NCI-H1930 (cell line): ENCODE data around the gene STK33.
"Not testable (repeated sequence)": the region's sequence is repeated elsewhere in the genome, so short reads cannot be mapped to it uniquely, and the experiment has no call there.

Source experiments
- DNase-seq, 2 experiments: peaks; one replicate each; lab custom pipeline; 2025; lab: John Stamatoyannopoulos, UW

The STK33 gene

DNA sequence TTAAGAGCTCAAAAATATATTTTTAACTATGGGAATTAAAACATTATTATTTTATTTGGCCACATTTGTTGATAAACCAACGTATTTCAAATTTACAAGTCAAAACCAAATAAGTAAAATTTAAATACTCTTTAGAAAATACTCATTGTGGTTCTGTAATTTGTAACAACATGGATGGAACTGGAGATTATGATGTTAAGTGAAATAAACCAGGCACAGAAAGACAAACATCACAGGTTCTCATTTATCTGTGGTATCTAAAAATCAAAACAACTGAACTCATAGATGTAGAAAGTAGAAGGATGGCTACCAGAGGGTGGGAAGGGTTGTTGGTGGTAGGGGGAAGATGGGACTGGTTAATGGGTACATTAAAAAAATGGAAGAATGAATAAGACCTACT, 50.8 kb downstream of the STK33 start:
- DNase-seq, result no peak

DNA sequence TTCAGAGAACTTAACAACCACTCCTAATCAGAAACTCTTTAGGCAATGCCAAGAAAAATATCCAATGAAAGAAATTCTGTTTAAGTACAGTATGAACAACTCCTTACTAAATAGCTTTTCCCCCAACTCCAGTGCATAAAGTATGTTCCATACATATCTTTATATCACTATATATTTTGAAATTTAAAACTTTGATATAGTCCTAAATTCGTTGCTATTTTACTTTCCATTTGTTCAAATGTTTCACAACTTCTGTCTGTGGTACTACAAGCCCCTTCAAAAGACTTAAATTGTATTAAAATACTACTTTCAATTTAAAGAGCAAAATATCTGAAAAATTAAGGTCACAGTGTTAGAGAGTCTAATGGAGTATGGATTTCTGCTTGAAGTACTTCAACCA, 52.6 kb downstream of the STK33 start:
- no peak for DNase-seq

DNA sequence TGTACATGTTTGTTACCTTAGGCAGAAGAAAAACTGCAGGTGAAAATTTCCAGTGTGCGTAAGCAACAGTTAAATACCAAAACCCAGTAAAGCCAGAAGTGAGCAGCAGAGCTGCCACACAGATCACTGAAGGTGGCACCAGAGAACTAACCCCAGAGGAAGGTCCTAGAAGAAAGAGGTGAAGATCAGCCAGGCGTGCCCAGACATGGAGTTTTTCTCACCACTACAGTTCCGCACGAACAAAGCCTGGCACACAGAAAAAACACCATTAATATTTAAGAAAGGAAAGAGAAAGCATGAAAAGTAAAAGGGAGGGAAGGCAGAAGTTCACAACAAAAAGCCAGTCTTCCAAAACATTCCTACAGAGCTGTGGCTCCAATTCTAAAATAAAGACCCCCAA, 60.7 kb downstream of the STK33 start:
- no peak for DNase-seq

DNA sequence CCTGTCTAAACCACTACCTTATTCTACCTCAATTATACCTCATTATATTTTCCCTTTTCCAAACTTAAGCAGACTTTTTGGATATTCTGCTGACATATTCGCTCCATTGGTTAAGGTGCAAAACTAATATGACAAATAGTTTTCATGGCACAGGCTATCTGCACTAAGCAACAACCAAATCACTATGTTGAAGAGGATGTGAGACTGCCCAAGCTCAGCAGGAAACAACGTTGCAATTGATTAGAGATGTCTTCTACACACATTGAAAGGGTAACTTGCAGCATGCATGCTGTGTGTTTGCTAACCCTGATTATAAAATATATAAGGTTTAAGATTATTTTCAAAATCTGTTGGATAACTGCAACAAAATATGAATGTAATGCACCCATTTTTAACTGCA, 61.6 kb downstream of the STK33 start:
- no peak for DNase-seq

DNA sequence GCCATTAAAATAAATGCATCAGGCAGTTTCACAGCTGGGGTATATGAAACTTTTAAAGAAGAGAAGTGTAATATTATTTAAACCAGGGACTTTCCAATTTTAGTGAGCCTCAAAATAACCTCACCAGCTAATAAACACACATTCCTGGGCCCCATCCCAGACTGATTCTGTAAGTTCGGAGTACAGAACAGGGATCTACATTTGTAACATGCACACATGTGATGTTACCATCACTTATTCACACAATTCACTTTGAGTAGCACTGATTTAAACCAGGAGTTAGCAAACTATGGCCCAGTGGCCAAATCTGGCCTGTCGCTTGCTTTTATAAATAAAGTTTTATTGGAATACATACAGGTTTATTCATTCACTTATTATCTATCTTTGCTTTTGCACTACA, 62.0 kb downstream of the STK33 start:
- DNase-seq, result no peak

DNA sequence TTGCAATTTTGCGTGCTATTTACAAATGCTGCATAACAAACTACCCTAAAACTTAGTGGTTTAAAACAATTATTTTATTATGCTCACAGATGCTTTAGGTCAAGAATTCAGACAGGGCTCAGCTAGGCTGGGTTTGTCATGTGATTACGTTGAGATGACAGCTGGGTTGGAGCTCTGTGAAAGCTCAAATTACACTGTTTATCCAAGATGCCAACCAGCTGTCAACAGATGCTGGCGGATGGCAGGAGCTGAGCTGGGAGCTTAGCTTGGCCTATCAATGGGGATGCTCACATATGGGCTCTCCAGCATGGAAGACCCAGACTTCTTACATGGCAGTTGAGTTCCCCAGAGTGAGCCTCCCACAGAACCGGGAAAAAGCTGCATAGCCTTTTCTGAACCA, 62.7 kb downstream of the STK33 start:
- no peak for DNase-seq

DNA sequence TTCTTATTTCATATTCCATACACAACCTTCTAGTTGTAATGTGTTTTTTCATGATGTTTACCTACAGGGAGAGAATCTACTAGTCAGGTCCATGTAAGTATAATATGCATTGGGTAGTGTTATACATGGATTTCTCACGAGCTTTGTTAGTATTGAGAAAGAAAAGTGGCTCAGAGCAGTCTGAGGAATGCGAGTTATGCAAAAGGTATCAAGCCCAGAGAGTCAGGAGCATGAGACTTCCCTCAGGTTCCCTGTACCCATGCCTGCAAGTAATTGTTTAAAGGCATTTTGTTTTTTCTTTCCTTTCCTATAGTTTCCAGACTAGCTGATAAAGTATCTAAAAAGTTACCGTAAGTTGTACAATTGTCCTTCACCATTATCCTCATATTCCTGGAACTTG, 66.1 kb downstream of the STK33 start:
- DNase-seq, result no peak

DNA sequence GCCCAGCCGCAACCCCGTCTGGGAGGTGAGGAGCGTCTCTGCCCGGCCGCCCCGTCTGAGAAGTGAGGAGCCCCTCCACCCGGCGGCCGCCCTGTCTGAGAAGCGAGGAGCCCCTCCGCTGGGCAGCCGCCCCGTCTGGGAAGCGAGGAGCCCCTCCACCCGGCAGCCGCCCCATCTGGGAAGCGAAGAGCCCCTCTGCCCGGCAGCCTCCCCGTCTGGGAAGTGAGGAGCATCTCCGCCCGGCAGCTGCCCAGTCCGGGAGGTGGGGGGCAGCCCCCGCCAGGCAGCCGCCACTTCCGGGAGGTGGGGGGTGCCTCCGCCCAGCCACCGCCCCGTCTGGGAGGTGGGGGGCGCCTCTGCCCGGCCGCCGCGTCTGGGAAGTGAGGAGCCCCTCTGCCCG, 70.6 kb downstream of the STK33 start:
- no peak for DNase-seq

DNA sequence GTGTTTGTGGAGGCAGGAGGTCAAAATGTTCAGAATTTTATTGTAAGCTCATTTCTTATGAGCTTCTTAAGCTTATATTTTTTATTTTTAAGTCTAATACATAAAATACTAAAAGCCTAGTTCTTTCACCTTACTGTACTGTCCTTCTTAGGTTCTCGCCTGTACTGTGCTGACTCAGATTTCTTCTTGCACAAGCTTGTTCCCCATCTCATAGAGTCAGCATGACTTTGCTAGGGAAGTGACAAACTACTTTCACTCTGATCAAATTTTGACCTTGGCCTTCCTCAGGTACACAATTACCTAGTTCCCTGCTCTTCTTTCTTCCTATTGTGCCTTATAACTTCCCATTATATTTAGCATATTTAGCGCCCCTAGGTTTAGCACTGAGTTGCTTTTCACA, 81.5 kb downstream of the STK33 start:
- DNase-seq, result no peak

DNA sequence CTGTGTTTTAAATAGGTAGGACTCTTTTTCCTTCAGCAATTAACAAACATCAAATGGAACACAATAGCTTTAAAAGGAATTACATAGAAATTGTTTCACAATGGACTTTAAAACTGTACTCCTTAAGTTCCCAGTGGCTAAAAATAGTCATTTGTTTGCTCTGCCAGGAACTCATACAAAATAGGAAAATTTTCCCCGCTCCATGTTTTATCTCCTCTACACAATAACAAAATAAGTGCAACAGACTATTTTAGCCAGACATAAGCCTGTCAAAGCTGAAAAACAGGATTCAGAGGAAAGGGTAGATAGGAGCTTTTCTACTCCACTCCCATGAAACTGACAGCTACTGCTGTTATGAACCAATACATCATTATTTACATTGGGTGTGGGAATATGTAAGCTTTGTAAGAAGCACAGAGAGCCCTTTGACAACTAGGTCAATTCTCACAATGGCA, 90.1 kb downstream of the STK33 start:
- no peak for DNase-seq

DNA sequence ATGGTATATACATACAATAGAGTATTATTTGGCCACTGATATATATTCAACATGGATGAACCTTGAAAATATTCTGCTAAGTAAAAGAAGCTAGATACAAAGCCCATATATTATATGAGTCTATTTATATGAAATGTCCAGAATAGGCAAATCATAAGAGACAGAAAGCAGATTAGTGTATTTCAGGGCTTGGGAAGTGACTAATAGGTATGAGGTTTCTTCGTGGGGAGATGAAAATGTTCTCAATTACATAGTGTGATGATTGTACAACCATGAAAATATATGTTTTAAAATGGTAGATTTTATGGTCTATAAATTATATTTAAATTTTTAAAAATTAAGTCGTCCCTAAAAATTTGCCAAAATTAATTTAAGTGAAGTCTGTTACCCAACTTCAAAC, 92.2 kb downstream of the STK33 start:
- no peak for DNase-seq

DNA sequence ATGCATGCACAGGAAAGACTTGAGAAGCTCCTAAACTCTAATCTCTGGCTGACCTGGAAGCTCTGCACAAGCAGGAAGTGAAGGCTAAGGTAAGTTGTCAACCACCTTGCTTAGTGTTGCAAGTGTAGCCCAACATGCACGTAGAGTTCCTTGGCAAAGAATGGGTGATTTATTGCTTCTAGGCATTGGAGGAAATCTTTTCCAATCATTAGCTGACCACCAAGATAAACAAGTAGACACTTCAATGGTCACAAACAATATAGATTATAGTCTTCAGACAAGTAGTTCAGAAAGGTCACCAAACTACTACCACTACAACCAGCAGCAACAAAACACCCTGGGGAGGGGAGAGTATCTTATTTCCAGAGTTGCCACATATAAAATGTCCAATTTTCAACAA, 105.6 kb downstream of the STK33 start:
- DNase-seq, result no peak

DNA sequence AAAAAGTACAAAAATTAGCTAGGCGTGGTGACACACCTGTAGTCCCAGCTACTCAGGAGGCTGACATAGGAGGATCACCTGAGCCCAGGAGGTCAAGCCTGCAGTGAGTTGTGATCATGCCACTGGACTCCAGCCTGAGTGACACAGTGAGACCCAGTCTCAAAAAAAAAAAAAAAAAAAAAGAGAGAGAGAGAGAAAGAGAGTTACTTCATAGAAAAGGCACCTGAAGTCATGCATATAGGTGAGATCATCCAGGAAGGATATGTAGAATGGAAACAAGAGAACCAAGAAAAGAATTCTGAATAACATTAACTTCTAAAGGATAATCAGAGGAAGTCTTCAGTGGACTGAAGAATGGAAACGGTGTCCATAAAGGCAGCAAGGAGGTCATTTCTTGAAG, 106.8 kb downstream of the STK33 start:
- no peak for DNase-seq

DNA sequence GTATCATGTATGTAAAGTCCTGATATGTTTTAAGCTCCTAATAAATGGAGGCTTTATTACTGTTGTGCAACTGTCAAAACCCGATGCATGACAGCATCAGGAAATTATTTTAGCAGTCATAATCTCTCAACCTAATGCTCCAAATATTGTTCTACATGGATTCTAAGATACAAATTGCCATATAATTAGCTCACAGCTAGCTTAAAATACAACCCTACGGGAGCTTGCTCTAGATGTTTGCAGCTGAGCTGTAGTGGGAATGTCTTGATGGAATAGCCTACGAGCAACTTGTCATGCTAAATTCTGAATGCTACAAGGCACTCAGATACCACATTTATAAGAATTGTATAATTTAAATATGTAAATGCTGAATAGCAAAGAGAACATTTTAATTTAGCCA, 109.8 kb downstream of the STK33 start:
- no peak for DNase-seq

DNA sequence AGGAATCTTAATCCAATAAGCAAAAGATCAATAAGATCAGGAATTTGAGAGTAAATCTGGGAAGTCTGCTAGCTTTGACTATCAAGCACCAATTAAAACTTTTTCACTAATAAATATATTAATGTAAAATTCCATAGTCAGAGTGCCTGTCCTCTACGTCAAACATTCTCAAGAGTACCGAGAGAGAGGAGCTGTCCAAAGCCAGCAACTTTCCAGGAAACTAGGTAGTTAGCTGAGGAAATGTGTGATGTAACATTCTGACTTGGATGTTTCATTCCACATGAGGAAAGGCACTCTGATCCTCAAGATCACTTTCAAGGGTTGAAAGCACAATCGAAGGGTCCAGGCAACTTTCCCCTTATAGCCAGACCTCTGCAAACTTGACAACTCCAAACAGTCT, 113.2 kb downstream of the STK33 start:
- DNase-seq, result no peak

DNA sequence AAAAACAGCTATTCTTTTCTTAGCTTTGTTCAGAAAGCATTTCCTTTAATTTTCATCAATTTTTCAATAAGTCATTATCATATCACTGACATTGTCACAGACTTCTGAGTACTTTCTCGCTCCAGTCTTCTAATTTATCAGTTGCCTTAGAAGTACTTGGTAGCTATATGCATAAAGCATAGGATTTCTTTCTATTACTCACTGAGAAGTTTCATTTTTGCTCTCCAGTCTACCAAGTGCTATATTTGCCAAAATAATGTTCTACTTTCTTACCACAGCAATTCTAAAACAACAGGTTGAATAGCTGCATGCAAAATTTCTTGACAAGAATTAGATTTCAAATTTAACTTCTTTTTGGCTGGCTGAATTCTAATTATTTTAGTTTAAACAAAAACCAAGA, 116.3 kb downstream of the STK33 start:
- DNase-seq, result no peak

DNA sequence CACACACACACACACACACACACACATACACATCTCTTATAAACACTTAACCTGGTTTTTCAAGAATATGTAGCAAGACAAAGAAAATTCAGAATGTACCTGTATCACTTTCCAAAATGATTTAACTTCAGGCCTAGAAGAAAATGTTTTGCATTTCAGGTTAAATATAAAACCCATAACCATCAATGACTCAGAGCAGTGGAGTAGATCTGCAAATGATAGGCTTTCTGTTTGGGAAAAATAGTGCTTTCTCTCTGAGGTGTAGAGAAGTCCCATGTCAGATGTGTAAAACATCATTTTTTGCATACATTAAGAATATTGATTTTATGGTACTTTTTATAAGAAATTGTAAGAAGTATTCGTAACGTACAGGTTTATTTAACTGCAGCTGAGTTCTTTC, 116.9 kb downstream of the STK33 start:
- no peak for DNase-seq

DNA sequence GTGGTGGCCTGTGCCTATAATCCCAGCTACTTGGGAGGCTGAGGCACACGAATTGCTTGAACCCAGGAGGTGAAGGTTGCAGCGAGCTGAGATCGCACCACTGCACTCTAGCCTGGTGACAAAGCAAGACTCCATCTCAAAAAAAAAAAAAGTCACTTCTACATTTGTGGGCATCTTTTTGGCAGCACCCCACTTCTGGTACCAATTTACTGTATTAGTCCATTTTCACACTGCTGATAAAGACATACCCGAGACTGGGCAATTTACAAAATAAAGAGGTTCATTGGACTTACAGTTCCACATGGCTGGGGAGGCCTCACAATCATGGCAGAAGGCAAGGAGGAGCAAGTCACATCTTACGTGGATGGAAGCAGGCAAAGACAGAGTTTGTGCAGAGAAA, 126.2 kb downstream of the STK33 start:
- DNase-seq, result not testable (repeated sequence)

DNA sequence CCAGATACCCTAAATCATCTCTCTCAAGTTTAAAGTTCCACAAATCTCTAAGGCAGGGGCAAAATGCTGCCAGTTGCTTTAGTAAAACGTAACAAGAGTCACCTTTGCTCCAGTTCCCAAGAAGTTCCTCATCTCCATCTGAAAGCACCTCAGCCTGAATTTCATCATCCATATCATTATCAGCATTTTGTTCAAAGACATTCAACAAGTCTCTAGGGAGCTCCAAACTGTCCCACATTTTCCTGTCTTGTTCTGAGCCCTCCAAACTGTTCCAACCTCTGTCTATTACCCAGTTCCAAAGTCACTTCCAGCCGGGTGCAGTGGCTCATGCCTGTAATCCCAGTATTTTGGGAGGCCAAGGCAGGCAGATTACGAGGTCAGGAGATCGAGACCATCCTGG, 126.7 kb downstream of the STK33 start:
- not testable (repeated sequence) for DNase-seq

DNA sequence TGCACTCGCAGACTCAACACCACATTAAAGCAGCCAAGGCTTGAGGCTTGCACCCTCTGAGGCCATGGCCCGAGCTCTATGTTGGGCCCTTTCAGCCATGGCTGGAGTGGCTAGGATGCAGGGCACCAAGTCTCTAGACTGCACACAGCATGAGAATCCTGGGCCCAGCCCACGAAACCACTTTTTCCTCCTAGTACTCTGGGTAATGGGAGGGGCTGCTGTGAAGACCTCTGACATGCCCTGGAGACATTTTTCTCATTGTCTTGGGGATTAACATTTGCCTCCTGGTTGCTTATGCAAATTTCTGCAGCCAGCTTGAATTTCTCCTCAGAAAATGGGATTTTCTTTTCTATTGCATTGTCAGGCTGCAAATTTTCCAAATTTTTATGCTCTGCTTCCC, 127.1 kb downstream of the STK33 start:
- not testable (repeated sequence) for DNase-seq

DNA sequence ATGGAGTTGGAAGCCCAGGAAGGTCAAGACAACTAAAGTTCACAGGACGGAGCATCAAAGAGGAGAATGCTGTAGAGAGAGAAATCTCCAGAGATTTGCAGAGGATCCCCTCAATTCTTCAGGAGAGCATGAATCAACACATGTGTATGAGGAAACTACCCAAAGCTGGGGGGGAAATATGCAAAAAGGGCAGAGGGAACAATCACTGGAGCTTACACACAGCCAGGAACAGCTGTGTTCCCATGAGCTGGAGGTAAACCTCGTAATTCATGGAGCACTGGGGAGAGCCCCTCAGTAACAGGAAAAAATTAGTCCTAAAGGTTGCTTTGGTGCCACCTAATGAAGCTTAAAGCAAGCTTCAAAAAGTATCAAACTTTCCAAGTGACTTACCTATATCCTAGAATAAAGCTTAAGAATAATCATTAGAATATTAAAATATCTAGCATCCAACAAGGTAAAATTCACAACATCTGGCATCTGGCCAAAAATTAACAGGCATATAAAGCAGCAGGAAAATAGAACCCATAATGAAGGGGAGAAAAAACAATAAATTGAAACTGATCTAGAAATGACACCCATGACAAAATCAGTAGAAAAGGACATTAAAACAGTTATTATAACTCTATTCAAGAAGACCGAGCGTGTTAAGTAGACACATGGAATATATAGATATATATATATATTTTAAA, 134.2 kb downstream of the STK33 start:
- DNase-seq, result no peak

DNA sequence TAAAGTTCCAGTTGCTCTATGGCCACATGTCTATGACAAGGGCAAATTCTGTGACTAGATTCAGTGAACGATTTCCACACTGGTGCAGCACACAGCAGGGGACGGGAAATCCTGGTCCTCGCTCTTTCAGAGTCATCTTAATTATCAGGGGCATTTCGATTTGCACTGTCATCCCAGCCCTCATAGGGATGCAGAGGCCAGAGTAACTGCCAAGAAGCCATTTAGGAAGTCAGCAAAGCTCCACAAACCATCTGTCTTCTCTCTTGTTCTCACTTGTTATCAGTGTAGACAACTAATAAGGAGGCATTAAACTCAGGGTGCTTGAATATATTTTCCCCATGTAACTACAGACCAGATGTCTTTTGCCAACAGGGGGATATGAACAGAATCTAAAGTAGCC, 151.7 kb downstream of the STK33 start:
- DNase-seq, result no peak

DNA sequence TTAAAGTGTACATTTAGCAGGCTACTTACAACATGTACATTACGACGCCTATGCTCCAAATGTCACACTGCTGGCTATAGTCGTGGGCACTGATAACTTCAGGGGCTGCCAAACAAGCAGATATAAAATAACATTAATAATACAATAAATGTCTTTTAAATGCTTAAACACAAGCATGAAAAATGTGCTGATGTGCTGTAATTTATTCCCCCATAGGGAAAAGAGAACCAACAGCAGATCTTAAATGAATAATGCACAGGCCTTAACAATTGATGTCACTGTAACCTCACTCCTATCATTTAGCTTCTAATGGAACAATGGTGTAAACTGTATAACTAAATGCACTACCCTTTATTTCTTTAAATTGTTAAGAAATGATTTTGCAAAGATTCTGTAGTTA, 153.4 kb downstream of the STK33 start:
- no peak for DNase-seq

DNA sequence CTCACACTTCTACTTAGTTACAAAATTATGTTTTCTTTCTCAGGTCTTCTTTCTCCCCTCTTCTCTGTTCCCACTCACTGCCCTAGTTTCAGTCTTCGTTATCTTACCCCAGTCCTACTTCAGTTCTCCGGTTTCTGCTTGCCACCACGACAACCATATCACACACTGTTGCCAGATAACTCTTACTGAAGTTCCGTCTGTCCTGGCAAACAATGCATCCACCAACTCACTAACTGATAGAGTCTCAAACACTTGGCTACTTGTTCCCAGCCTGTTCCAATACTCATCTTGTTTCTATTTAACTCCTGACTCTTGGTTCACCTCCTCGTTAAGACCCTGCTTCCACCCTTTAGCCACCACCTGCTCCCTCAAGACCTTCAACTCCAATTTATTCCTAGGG, 164.5 kb downstream of the STK33 start:
- DNase-seq, result no peak

DNA sequence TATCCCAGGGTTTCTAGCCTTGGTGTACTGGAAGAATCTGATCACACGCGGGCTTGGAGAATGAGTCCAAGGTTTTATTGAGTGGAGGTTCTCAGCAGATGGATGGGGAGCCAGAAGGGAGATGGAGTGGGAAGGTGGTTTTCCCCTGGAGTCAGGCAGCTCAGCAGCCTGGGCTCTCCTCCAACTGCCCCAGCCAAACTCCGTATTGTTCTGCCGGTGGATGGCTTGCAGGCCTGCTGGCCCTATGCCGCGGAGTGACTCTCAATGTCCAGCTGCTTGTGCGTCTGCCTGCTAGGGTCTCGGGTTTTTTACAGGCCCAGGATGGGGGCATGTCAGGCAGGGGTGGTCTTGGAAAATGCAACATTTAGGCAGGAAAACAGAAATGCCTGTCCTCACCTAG, 168.0 kb downstream of the STK33 start:
- no peak for DNase-seq
